PC-3 (cell line): ENCODE measurements around the gene DBH.

Experiments used
- CTCF ChIP-seq: fragments of 300-600 bp; sonication (generic); conservative IDR thresholded peaks from 2 replicates; pipeline ENCODE4 v1.5.1; 2017; ENCODE audit warnings: antibody characterized with exemption, low read depth, mild to moderate bottlenecking, low read length
- EZH2 ChIP-seq: fragments of 300-600 bp; sonication (generic); IDR thresholded peaks from one replicate; pipeline ENCODE4 v1.6.1; 2017; ENCODE audit warnings: antibody characterized with exemption, mild to moderate bottlenecking, low read length; ENCODE audit not compliant: unreplicated experiment

GRCh38 chr9:133605446-133605845 is 30.7 kb upstream of the DBH start:
- no peak for TF ChIP-seq CTCF
- no peak for TF ChIP-seq EZH2
